GM23338 (cell line): Measurements from ENCODE around the gene TMEM43.

Source experiments
- CTCF ChIP-seq, 2 experiments: fragments of 200-600 bp in 1 of 2; sonication (generic) in 1 of 2; conservative IDR thresholded peaks; 2 replicates each; pipeline versions ENCODE4 v1.5.1 to v1.6.1; 2016 to 2017; ENCODE audit warnings: antibody characterized with exemption in 2 of 2, low read depth in 2 of 2, mild to moderate bottlenecking in 2 of 2, moderate library complexity in 1 of 2
- EZH2 ChIP-seq: fragments of 200-600 bp; sonication (generic); IDR thresholded peaks from one replicate; pipeline ENCODE4 v1.8.0; 2017; ENCODE audit warnings: antibody characterized with exemption, mild to moderate bottlenecking, low read depth; ENCODE audit not compliant: unreplicated experiment
- POLR2AphosphoS5 ChIP-seq: IDR thresholded peaks from 2 replicates; pipeline ENCODE4 v1.6.1; 2016; ENCODE audit warnings: antibody characterized with exemption, low read depth
- TF ChIP-seq, protein P1 (sequence below): IDR thresholded peaks from 2 replicates; pipeline ENCODE4 v1.6.1; 2016; ENCODE audit warnings: antibody characterized with exemption
- TF ChIP-seq, protein P2 (sequence below): IDR thresholded peaks from one replicate; pipeline ENCODE4 v1.6.1; 2018; ENCODE audit warnings: antibody characterized with exemption; ENCODE audit not compliant: unreplicated experiment

- TF ChIP-seq, protein P1, sequence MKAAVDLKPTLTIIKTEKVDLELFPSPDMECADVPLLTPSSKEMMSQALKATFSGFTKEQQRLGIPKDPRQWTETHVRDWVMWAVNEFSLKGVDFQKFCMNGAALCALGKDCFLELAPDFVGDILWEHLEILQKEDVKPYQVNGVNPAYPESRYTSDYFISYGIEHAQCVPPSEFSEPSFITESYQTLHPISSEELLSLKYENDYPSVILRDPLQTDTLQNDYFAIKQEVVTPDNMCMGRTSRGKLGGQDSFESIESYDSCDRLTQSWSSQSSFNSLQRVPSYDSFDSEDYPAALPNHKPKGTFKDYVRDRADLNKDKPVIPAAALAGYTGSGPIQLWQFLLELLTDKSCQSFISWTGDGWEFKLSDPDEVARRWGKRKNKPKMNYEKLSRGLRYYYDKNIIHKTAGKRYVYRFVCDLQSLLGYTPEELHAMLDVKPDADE, result no peak
- TF ChIP-seq CTCF (conservative IDR thresholded peaks at IDR 0.05; ENCODE audit: low read depth in 2 of 2) (no peak), EZH2 (no peak), POLR2AphosphoS5 (no peak)
- TF ChIP-seq, protein P2, sequence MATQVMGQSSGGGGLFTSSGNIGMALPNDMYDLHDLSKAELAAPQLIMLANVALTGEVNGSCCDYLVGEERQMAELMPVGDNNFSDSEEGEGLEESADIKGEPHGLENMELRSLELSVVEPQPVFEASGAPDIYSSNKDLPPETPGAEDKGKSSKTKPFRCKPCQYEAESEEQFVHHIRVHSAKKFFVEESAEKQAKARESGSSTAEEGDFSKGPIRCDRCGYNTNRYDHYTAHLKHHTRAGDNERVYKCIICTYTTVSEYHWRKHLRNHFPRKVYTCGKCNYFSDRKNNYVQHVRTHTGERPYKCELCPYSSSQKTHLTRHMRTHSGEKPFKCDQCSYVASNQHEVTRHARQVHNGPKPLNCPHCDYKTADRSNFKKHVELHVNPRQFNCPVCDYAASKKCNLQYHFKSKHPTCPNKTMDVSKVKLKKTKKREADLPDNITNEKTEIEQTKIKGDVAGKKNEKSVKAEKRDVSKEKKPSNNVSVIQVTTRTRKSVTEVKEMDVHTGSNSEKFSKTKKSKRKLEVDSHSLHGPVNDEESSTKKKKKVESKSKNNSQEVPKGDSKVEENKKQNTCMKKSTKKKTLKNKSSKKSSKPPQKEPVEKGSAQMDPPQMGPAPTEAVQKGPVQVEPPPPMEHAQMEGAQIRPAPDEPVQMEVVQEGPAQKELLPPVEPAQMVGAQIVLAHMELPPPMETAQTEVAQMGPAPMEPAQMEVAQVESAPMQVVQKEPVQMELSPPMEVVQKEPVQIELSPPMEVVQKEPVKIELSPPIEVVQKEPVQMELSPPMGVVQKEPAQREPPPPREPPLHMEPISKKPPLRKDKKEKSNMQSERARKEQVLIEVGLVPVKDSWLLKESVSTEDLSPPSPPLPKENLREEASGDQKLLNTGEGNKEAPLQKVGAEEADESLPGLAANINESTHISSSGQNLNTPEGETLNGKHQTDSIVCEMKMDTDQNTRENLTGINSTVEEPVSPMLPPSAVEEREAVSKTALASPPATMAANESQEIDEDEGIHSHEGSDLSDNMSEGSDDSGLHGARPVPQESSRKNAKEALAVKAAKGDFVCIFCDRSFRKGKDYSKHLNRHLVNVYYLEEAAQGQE, result no peak
These were observed 63.3 kb downstream of the TMEM43 start for GRCh38 chr3:14188041-14188754.
